HTR-8/SVneo (cell line): ENCODE measurements around the gene CDK2AP2.
"Not testable (repeated sequence)": the region's sequence is repeated elsewhere in the genome, so short reads cannot be mapped to it uniquely, and the experiment has no call there.

Source experiments
- DNase-seq: peaks from one replicate; pipeline ENCODE4 v3.0.0; 2011; ENCODE audit warnings: low spot score, mixed read lengths; ENCODE audit not compliant: insufficient read length
- FAIRE-seq: peaks from 2 replicates; lab custom pipeline; 2011; peaks lifted over from hg19 to GRCh38; lab: Jason Lieb, UNC

The CDK2AP2 gene, protein sequence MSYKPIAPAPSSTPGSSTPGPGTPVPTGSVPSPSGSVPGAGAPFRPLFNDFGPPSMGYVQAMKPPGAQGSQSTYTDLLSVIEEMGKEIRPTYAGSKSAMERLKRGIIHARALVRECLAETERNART

DNA sequence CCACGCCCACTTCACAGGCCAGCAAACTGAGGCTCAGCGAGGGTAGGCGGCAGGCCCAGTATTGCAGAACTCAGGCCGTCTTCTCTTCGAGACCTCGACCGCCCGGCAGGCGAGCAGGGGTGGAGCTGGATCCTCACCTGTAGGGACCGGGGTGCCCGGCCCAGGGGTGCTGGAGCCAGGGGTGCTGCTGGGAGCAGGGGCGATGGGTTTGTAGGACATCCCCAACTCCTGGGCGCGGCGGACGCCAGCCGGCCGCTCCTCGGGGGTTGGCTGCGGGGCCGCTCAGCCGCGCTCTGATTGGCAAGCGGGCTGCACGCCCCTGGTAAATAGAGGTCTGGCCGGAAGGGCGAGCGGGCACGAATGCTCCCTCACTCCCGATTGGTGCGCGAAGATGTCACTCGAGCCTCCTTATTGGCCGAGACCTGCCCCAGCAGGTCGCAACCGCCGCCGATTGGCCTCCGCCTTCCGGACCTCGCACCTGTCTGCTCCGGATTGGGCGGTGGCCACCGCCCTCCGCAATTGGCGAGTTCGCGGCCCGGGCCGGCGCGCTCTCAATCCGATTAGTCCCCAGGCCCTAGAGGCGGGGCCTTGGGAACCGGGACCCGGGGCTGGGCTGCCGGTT, at the start of gene CDK2AP2:
Gene CDK2AP2, minus strand, starts transcription at position 299 of the 622 bp plus-strand sequence. Its CDS starts 80 bp downstream, at position 219.
- peak; percentile 100 for FAIRE-seq
- DNase-seq = peak; percentile 100

DNA sequence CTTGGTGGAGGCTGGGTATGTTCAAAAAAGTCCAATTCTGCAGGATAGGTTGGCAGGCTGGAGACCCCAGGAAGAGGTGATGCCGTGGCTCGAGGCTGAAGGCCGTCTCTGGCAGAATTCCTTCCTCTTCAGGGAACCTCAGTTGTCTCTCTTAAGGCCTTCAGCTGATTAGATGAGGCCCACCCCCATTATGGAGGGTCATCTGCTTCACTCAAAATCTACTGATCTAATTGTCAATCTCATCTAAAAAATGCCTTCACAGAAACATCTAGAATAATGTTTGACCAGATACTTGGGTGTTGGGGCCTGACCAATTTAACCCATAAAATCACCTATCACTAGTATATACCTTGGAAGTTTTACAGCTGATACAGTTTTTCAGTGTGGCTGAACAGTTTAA, 48.3 kb upstream of the CDK2AP2 start:
- FAIRE-seq (no peak), DNase-seq (no peak)

DNA sequence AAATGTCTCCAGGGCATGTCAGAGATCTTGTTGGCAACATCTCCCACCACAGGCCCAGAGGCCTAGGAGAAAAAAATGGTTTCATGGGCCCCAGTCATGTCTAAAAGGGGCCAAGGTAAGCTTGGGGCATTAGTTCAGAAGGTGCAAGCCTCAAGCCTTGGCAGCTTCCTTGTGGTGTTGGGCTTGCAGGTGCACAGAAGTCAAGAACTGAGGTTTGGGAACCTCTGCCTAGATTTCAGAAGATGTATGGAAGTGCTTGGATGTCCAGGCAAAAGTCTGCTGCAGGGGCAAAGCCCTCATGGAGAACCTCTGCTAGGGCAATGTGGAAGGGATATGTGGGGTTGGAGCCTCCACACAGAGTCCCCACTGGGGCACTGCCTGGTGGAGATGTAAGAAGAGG, 43.7 kb upstream of the CDK2AP2 start:
- not testable (repeated sequence) for DNase-seq, FAIRE-seq

DNA sequence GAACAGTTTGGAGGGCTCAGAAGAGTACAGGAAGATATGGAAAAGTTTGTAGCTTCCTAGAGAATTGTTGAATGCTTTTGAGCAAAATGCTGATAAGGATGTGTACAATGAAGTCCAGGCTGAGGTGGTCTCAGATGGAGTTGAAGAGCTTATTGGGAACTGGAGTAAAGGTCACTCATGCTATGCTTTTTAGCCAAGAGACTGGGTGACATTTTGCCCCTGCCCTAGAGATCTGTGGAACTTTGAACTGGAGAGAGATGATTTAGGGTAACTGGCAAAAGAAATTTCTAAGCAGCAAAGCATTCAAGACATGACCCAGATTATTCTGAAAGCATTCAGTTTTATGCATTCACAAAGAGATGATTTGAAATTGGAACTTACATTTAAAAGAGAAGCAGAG, 43.2 kb upstream of the CDK2AP2 start:
- FAIRE-seq = no peak

DNA sequence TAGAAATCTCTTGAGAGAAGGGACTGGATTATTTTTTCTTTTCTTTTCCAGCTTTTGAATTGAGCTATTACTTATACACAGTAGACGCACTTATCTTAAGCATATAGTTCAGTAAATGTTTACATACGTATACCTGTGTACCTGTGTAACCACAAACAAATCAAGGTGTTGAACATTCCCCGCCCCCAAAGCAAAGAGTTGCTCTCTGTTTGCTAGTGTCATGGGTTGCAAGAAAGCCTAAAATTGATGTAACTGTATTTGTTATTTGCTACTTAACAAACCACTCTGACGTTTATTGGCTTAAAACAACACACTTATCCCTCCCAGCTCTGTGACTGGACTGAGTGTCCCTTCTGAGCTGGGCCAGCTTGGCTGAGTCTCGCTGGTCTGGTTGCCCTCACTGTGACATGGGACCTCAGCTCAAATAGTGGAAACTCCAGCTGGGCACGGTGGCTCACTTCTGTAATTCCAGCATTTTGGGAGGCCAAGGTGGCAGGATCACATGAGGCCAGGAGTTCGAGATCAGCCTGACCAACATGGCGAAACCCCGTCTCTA, 40.7 kb upstream of the CDK2AP2 start:
- peak; percentile 57 for FAIRE-seq

More for the DNA sequence above, 43.2 kb upstream of the CDK2AP2 start:
- no peak for DNase-seq

DNA sequence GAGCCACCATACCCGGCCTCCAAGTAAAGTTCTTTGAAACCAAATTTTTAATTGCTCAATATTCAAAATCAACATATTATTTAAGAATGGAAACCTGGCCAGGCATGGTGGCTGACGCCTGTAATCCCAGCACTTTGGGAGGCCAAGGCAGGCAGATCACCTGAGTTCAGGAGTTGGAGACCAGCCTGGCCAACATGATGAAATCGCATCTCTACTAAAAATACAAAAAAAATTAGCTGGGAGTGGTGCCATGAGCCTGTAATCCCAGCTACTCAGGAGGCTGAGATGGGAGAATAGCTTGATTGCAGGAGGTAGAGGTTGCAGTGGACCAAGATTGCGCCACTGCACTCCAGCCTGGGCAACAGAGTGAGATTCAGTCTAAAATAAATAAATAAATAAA, 40.1 kb upstream of the CDK2AP2 start:
- not testable (repeated sequence) for FAIRE-seq, DNase-seq

More for the DNA sequence above, 40.7 kb upstream of the CDK2AP2 start:
- no peak for DNase-seq

DNA sequence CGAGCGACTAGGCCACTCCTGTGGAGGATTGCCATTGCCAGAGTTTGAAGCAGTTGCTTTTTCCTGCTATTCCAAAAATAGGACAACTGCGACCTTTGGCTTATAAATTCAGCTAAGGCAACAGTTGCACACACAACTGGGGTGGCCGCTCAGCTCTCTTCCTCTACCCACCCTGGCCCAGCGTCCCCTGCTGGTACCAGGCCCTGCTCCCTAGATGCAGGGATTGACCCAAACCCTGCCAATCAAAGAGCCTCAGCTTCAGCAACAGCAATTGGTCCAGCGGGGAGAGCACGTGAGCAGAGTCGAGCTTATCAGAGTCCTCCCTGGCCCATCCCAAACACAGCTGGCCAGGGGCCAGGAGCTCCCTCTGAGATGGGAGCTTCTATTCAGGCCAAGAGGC, 37.3 kb upstream of the CDK2AP2 start:
- no peak for FAIRE-seq
- DNase-seq = no peak

DNA sequence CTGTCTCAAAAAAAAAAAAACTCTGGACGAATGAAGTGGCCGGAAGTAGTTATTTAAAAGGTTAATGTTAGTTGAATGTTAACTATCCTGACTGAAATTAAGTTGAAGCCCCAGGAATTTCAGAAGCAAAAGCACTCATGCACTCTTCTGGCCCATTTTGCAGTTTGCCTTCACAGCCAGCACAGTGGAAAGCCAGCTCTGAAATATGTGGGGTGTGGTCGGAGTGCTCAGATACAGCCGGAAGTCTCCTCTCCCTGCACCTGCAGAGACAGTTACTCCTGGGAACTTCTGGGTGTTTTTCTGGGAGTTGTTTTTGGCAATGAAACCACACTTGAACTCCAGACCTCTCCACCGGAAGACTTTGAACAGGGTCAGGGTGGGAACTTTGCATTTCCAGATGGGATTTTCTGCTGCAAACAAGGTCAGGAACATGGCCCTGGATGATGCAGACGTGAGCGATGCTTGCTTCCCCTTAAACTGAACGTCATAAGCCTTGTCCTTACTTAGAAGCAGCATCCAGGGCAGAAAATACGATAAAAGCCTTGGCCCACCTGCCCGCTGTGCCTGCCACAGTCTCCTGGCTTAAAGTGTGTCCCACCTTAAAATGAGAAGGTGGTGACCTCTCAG, 36.8 kb upstream of the CDK2AP2 start:
- FAIRE-seq (no peak), DNase-seq (no peak)

DNA sequence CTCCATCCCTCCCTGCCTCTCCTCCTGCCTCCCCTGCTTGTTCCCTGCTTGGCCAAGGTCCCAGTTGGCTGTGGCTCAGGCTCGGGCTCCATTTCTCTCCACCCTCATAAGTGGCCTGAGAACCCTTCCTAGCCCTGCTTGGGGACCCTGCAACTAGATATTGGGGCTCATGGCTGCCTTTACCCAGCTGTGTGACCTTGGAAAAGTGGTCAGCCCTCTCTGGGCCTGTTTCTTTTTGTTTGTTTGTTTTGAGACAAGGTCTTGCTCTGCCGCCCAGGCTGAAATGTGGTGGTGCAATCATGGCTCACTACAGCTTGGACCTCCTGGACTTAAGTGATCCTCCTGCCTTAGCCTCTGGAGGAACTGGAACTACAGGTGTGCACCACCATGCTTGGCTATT, 35.6 kb upstream of the CDK2AP2 start:
- no peak for DNase-seq
- no peak for FAIRE-seq

DNA sequence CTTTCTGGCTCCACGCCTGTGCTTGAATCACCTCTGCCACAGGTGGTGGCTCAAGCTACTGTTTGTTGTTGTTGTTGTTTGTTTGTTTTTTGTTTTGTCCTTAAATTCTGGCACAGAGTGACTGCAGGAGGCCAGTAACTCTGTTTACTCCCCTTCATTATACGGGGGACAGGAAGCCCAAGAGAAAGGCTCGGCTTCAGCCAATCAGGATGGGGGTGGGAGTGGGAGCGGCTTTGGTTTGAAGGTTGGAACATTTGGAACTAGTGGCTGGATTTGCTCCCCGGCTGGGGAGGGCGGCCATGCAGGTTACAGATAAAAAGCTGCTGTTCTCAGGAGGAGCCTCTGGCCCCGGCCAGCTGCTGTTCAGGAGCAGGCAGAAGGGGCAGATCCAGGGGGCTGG, 35.0 kb upstream of the CDK2AP2 start:
- FAIRE-seq (no peak), DNase-seq (no peak)

DNA sequence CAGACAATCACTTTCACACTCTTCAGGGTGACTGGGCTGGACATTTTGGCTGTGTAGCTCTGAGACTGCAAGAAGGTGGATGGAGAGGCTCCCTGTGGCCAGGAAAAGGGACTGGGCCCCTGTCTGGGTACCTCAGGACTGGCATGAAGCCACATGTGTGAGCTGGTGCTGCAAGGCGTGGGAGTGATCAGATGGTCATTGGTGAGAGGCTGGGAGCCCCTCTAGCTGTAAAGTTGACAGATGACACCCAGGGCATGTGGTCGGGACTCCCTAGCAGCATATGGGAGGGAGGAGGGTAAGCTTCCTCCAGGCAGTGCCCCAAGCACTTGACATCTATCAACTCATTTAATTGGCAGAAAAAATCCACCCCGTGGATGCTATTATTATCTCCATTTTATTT, 34.2 kb upstream of the CDK2AP2 start:
- DNase-seq (peak; percentile 38), FAIRE-seq (peak; percentile 40)

DNA sequence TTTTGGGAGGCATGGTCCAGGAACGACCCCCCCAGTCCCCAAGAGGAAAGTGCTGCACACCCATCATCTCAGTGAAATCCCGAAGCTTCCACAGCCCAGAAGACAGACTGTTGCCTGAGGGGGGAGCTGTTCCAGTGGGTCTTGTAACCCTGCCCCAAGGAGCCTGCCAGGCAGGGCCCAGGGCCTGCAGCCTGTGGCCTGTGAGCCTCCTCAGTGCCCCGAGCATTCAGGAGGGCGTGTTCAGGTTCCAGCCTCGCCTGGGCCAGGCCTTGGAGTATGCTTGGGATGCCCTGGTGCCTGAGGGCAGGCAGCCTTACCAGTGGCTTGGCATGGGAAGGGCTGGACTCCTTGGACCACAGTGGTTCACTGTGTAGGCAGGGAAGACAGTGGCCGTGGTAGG, 33.2 kb upstream of the CDK2AP2 start:
- FAIRE-seq = no peak
- no peak for DNase-seq

DNA sequence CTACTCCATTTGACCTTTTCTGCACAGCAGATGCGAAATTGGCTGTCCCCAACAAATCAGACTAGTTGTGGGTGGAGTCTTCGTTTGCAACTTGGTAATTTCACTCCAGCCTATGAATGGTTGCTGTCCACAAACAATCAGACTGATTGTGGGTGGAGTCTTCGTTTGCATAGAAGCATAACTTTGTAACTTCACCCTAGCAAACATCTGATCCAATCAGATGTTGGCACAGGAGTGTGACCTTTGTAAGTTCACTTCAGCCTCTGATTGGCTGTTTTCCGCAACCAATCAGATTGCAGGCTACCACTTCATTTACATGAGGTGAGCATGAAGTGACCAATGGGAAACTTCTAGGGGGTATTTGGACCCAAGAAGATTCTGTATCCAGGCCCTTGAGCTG, 31.6 kb upstream of the CDK2AP2 start:
- FAIRE-seq (peak; percentile 70), DNase-seq (no peak)

DNA sequence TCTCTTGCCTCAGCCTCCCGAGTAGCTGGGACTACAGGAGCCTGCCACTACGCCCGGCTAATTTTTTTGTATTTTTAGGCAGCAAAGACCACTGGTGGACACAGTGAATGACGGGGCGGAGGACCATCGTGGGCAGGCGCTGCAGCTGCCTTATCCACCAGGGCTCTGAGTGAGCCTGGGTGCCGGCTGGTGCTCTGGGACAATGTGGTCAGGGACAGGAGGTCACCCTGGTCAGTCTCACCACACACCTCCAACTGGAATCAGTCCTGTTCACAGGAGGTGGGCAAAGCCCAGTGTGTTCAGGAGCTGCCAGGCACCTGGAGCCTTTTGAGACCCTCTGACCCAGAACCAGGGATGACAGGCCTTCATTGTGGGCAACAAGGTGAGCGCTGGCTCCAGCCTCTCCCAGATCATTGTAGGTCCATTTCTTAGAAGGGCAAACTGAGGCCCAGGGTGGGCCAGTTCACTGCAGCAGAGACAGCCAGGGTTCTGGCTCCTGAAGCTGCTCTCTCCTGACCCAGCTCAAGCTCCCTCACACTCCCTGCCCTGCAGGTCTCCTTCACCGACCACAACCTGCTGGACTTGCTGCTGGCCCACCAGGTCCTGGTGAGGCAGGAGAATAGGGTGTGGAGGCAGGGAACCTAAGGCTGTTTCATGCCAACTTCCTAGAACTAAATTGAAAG, 31.0 kb upstream of the CDK2AP2 start:
- DNase-seq (no peak), FAIRE-seq (no peak)

DNA sequence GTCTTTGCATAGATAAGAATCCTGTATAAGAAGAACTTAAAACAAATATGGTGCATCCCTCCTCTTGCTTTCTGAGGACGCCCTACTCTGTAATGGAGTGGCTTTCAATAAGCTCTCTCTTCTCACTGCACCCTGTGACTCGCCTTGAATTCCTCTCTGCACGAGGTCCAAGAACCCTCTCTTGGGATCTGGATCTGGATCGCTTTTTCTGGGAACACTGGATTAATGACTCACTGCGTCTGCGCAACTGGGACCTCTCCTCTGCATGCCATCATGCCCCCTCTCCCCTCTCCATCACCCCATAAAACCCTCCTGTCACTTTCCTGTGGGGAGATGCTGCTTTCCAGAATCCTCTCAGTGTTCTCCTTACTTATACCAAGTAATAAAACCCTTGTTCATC, 30.3 kb upstream of the CDK2AP2 start:
- FAIRE-seq = no peak
- DNase-seq = no peak

DNA sequence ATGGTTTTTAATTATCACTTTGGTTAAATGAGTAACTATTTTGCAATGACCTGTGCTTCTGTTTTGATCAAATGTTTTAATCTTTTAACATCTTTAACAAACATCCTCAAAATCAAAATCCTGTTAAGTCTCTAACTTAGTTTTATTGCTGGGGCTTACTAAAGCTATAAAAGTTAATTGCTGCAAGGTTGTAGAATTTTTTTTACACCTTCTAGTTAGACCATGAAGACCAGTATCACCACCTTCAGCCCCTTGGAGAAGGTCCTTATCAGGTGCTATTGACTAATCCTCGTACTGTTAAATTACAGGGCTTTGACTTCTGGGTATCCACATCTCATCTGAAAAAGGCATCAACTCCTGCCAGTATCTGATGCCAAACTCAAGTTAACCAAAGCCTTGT, 27.6 kb upstream of the CDK2AP2 start:
- FAIRE-seq = no peak

DNA sequence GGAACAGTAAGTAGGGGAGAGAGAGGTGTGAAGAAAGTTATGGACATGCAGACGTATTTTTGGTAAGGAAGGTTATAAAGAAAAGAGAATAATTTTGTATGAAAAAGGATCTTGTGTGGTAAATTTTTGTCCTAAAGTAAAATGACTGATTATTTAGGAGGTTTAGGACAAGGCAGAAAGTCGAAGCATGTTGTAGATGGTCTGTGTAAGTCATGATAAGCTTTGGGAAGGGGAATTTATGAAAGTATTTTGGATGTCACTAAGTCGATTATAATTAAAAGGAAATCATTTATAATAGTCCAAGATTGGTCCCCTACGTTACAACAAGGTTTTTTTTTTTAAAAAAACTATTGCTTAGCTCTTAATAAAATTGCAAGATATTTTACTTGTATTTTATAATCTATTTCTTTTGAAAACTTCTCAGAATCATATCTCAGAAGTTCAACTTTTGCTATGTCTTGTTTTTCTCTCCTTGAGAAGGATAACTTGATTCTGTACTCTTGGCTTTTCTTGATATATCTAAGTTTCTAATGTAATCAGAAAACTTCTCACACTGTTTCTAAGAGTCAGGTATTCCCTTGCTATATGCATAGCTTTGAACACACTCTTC, 26.2 kb upstream of the CDK2AP2 start:
- DNase-seq = no peak
- FAIRE-seq = no peak

More for the DNA sequence above, 27.6 kb upstream of the CDK2AP2 start:
- no peak for DNase-seq

DNA sequence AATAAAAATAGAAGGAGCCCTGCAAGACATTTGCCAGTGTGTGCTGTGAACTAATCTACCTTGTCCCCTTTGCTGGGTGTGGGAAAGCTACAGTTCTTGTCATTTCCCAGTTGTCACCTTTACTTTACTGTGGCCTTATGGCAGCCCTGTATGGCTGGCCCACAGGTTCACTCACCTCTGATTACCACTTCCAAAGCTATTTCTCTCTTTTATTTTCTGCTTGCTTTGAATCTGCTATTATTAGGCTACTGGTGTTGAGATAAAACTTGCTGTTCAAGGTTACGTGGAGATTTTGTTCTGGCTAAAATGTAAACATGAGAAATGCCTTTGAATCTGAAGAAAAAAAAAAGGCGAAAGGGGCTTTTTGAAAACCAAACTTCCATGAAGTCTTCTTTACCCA, 24.9 kb upstream of the CDK2AP2 start:
- no peak for FAIRE-seq
- no peak for DNase-seq

DNA sequence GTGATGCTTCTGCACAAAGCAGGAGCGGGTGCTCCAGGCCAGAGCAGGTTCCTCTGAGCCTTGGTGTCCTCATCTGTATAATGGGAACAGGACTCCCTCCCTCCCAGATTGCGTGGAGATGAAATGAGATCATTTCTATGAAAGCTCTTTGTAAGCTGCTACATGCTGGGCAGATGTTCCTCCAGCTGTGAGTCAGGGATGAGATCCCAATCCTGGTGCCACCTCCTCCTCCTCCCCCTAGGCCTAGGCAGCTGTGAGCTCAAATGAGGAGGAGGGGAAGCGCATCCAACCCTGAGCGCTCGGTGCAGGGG, 22.3 kb upstream of the CDK2AP2 start:
- DNase-seq (no peak), FAIRE-seq (no peak)

DNA sequence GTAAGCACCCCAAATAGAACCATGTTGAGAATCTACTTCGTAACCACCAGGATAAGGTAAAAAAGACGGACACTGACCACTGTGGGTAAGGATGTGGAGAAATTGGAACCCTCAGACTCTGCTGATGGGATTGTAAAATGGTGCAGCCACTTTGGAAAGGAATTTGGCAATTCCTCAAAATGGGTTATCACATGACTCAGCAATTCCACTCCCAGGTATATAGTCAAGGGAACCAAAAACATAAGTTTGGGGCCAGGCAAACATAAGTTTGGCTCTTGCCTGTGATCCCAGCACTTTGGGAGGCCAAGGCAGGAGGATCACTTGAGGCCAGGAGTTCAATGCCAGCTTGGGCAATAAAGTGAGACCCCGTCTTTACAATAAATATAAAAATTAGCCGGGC, 20.4 kb upstream of the CDK2AP2 start:
- FAIRE-seq = peak; percentile 87
- no peak for DNase-seq
